ENCODE measurements around the gene CERS3.

DNA sequence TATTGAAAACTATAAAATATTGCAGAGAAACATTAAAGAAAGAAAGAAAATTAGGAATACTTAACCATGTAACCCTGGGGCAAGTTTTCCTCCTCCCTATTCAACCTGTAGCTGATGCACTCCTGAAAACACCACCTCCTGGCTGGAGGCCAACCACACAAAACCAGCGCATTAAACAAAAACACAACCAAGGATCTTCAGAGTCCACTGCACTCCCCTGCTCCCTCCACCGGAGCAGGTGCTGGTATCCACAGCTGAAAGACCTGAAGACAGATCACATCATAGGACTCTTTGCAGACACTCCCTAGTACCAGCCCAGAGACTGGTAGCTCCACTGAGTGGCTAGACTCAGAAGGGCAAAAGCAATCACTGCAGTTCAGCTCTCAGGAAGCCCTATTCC lies 173.4 kb downstream of the CERS3 start:
- TF ChIP-seq, protein P1, sequence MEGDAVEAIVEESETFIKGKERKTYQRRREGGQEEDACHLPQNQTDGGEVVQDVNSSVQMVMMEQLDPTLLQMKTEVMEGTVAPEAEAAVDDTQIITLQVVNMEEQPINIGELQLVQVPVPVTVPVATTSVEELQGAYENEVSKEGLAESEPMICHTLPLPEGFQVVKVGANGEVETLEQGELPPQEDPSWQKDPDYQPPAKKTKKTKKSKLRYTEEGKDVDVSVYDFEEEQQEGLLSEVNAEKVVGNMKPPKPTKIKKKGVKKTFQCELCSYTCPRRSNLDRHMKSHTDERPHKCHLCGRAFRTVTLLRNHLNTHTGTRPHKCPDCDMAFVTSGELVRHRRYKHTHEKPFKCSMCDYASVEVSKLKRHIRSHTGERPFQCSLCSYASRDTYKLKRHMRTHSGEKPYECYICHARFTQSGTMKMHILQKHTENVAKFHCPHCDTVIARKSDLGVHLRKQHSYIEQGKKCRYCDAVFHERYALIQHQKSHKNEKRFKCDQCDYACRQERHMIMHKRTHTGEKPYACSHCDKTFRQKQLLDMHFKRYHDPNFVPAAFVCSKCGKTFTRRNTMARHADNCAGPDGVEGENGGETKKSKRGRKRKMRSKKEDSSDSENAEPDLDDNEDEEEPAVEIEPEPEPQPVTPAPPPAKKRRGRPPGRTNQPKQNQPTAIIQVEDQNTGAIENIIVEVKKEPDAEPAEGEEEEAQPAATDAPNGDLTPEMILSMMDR (IDR thresholded peaks at IDR 0.05): no peak
- no peak for TF ChIP-seq EP300 (IDR thresholded peaks at IDR 0.05; ENCODE audit: borderline replicate concordance in 1 of 2, low read depth in 1 of 2, low read length in 1 of 2)
- TF ChIP-seq POLR2AphosphoS5 (IDR thresholded peaks at IDR 0.05; ENCODE audit: low read depth, low read length): no peak
- no peak for TF ChIP-seq RFX5 (IDR thresholded peaks at IDR 0.05; ENCODE audit: low read length)
- TF ChIP-seq, protein P2, sequence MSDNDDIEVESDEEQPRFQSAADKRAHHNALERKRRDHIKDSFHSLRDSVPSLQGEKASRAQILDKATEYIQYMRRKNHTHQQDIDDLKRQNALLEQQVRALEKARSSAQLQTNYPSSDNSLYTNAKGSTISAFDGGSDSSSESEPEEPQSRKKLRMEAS (IDR thresholded peaks at IDR 0.05; ENCODE audit: low read depth): no peak
- TF ChIP-seq CHD2 (IDR thresholded peaks at IDR 0.05; ENCODE audit: low read length, partially characterized antibody): no peak
- no peak for TF ChIP-seq FOXM1 (IDR thresholded peaks at IDR 0.05; ENCODE audit: low read depth)
- TF ChIP-seq JUND (IDR thresholded peaks at IDR 0.05): no peak
- TF ChIP-seq YY1 (IDR thresholded peaks at IDR 0.05; ENCODE audit: low read depth): no peak
- TF ChIP-seq EZH2phosphoT487 (IDR thresholded peaks at IDR 0.05; ENCODE audit: borderline replicate concordance, low read depth): no peak
- TF ChIP-seq MXI1 (IDR thresholded peaks at IDR 0.05; ENCODE audit: low read depth, low read length): no peak
- TF ChIP-seq RAD21 (IDR thresholded peaks at IDR 0.05; ENCODE audit: low read length): no peak
- TF ChIP-seq ELF1 (IDR thresholded peaks at IDR 0.05): no peak
